ENCODE measurements around the gene SKAP1.
"Not testable (repeated sequence)": the region's sequence is repeated elsewhere in the genome, so short reads cannot be mapped to it uniquely, and the experiment has no call there.

Gene SKAP1

DNA sequence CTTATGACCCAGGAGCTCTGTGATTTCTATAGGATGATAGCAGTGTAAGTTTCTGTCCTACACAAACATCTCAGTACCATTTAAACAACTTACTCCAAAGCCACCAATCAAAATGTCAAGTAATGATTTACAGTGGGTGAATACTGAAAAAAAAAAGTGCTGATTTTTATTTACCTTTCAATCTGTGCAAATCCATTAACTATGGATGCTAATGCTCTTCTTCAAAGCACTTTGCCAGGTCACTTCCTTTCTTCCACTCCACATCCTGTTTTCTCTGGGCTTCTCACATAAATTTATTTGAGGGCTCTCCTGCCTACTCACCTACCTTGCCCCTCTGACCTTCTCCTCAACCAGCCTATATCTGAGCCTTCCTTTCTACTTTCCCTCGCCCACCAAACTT, 101.6 kb downstream of the SKAP1 start:
- DNase-seq (ENCODE audit: low read depth in 2 of 2): no peak

DNA sequence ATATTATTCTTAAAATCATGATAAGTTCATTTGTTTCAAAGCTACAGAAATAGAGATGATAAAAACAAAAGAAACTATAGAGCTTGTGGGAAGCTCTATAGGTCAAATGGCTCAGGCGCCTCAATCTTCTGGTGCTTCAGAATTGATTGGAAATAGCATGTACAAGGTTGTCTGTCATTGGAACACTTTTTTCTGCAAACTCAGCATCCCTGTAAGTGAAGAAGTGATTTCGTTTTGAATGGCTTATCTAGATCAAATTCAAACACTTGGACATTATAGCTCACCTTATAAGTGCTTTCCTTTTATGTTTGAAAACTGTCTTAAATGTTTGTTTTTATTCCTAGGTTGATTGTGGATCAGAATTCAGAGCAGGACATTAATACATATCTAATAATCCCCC, 103.7 kb downstream of the SKAP1 start:
- no peak for DNase-seq (ENCODE audit: low read depth in 2 of 2)

DNA sequence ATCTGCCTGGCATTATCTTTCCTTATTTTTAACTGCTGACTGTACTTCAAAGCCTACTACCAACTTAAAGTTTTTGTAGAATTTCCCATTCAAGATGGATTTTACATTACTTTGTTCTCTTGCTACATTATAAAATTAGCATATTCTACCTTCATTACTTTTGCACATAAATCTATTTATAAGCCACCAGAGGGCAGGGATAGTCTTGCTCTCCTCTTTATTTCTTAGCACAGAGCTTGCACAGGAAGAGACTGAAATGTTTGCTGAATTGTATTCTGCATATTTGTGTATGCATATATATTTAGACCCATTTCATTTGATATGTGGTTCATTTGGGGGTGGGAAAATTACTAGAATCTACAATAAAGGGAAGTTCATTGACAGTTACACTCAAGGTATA, 108.0 kb downstream of the SKAP1 start:
- no peak for DNase-seq (ENCODE audit: low read depth in 2 of 2)

GRCh38 chr17:48317732-48318131, 112.3 kb downstream of the SKAP1 start:
- no peak for DNase-seq (ENCODE audit: low read depth in 2 of 2)

- DNase-seq (ENCODE audit: low read depth in 2 of 2): no peak
Measured at GRCh38 chr17:48314716-48315115, 115.3 kb downstream of the SKAP1 start.

GRCh38 chr17:48313096-48313755, 116.8 kb downstream of the SKAP1 start:
- DNase-seq (ENCODE audit: low read depth in 2 of 2): no peak

DNA sequence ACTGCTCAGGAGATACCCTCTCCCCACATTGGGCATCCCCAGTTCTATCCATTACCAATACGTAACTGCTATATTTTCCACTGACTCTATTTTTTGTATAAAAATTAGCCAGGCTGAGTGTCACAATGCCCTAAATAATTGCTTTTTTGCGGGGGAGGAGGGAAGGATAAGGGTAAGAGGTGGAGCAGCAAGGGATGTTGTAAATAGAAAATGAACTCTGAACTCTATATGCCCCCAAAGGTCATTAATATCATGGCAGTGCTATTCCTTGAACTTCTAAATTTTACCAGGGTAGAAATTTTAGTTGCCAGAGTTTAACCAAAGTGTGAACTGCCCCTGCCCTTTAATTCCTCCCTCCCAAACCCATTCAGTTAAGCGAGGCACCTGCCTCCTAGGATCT, 118.7 kb downstream of the SKAP1 start:
- DNase-seq (ENCODE audit: low read depth in 2 of 2): no peak

- no peak for DNase-seq (ENCODE audit: low read depth in 2 of 2)
Measured at GRCh38 chr17:48310748-48311213, 119.2 kb downstream of the SKAP1 start.

GRCh38 chr17:48308581-48308980, 121.4 kb downstream of the SKAP1 start:
- no peak for DNase-seq (ENCODE audit: low read depth in 2 of 2)

- DNase-seq (ENCODE audit: low read depth in 2 of 2): peak; percentile 9 to 23
Measured at GRCh38 chr17:48307814-48308411, 122.1 kb downstream of the SKAP1 start.

GRCh38 chr17:48307255-48307654, 122.8 kb downstream of the SKAP1 start:
- no peak for DNase-seq (ENCODE audit: low read depth in 2 of 2)

DNA sequence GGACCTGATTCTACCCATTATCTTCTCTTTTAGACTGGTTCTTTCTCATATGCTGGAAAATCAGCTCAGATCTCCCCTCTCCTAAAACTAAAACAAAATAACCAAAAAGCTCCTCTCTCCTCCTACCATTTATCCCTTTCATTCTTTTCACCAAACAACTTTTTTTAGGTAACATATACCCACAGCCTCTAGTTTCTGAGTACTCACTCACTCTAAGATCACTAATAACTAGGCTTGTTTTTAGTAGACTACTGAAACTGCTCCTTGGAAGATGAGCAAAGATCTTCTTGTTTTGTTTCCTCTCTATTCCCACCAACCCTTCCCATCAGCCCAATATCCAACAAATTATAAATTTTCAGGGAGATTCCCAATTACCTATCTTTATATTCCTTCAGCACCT, 129.0 kb downstream of the SKAP1 start:
- no peak for DNase-seq (ENCODE audit: low read depth in 2 of 2)

DNA sequence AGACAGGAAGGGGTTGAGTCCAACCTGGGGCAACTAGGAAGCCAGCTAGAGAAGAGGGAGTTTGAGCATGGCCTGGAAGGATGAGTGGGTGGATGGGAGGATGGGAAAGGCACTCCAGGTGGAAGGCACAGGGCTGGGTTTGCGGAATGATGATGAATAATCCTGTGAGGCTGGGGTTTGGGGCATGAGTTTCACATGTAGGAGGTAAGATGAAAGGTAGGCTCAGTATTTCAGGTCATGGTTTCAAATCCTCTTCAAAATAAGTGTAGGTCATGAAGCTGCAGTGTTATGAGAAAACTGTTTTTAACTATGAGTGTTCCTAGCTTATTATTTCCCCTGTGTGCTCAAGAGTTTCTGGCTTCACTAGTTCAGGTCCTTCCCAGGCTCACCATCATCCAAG, 130.3 kb downstream of the SKAP1 start:
- DNase-seq (ENCODE audit: low read depth in 2 of 2): no peak

GRCh38 chr17:48297825-48298224, 132.2 kb downstream of the SKAP1 start:
- no peak for DNase-seq (ENCODE audit: low read depth in 2 of 2)

DNA sequence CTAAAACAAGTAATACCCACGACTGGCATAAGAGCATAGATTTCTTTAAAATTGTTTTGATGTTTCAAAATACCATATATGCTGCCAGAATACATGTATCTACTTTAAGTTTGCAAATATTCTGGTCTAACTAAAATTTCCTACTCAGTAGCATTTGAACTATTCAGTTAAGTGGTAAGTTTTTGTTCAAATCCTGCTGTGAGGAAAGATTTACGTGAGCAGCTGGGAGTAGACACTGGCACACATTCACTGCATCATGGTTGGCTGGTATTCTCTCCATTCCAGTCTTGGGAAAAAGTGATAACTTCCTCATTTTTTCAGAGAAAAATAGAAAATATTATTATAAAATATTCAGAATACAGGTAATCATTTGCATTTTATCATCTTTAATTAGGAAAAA, 133.6 kb downstream of the SKAP1 start:
- no peak for DNase-seq (ENCODE audit: low read depth in 2 of 2)

GRCh38 chr17:48295362-48296288, 134.4 kb downstream of the SKAP1 start:
- DNase-seq (ENCODE audit: low read depth in 2 of 2): no peak

- no peak for DNase-seq (ENCODE audit: low read depth in 2 of 2)
Measured at GRCh38 chr17:48294806-48295361, 135.1 kb downstream of the SKAP1 start.

DNA sequence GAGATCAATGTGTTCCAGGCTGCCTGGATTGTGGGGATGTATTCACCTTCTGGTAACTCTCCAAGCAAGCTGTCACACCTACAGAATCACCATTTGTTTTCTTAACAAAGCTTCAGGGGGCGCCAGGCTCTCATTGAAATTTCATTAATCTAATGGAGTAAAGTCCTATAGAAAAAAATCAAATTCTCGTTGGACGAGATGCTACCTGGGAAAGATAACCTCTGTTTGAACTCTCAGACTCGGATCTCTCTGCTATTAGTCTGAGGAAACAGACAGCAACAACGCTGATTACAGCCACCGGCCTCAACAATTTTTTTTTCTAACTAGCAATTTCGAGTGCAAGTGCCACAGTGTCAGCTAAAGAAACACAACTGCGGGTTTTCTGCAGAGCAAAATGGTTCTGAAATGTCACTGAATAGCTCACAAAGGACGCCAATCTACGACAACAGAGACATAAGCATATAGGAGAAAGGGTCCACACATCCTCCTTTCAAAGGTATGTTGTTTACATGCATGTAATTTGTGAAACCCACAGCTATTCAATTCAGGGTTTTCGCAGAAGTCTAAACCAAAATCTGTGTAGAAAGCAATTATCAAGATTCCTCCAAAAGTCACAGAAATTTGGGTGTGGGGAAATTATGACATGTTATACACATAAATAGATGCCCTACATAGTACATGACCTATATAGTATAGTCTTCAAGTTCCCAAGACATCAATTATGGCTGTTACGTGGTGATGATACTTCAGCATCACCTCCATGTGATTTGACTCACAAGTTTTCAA, 135.8 kb downstream of the SKAP1 start:
- DNase-seq (ENCODE audit: low read depth in 2 of 2): no peak

- no peak for DNase-seq (ENCODE audit: low read depth in 2 of 2)
Measured at GRCh38 chr17:48293319-48294019, 136.5 kb downstream of the SKAP1 start.

- DNase-seq (ENCODE audit: low read depth in 2 of 2): no peak
Measured at GRCh38 chr17:48290378-48290777, 139.6 kb downstream of the SKAP1 start.

DNA sequence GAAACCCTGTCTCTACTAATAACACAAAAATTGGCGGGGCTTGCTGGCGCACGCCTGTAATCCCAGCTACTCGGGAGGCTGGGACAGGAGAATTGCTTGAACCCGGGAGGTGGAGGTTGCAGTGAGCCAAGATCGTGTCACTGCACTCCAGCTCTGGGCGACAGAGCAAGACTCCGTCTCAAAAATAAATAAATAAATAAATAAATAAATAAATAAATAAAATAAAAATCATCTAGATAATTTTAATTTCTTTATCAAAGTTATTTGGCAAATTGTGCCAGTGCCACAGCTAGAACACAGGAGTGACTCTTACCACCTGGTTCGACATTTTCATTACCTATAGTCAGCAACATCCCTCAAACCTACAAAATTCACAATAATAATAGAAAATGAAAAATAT, 143.1 kb downstream of the SKAP1 start:
- not testable (repeated sequence) for DNase-seq (ENCODE audit: low read depth in 2 of 2)

Data from stimulated activated CD8-positive, alpha-beta memory T cell treated with anti-CD3 and anti-CD28 coated beads, Interleukin-2, amount 100 ng/mL, for 1 hour (primary cell).